ENCODE measurements around the gene ODF4.

ODF4 gene, protein sequence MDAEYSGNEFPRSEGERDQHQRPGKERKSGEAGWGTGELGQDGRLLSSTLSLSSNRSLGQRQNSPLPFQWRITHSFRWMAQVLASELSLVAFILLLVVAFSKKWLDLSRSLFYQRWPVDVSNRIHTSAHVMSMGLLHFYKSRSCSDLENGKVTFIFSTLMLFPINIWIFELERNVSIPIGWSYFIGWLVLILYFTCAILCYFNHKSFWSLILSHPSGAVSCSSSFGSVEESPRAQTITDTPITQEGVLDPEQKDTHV
- 0 reads per million in 4 experiments for total RNA-seq

DNA sequence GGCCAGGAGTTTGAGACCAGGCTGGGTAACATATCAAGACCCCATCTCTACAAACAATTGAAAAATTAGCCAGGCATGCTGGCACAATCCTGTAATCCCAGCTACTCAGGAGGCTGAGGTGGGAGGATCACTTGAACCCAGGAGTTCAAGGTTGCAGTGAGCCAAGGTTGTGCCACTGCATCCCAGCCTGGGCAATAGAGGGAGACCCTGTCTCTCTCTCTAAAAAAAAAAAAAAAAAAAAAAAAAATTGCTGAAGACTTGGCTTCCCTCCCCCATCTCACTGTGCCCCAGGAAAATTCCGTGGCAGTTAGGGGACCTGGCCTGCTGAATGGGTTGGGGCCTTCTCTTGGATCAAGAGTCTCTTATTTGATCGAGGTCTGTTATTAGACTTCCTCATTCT is at the start of gene ODF4:
TSS of gene ODF4 (plus strand) at position 301 of the 400 bp plus-strand sequence. CDS start 212 bp downstream, outside the sequence.
- DNase-seq, result no peak

DNA sequence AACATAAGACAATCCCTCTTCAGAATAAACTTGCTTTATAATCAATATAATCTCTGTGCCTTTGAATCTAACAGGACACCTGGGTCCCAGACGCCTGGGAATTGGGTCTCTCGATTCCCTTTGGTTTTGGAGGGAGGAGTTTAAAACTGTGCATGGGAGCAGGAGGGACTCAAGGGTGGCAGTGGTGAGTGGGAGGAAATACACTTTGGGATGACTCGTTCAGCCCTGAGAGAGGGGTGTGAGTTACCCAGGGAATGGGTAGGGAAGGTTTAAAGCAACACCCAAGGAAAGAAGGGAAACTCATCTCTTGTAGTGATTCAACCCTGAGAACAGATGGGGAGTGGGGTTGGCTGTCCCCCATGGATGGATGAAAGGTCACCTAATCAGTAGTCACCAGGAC is 49.6 kb upstream of the ODF4 start:
- no peak for DNase-seq

DNA sequence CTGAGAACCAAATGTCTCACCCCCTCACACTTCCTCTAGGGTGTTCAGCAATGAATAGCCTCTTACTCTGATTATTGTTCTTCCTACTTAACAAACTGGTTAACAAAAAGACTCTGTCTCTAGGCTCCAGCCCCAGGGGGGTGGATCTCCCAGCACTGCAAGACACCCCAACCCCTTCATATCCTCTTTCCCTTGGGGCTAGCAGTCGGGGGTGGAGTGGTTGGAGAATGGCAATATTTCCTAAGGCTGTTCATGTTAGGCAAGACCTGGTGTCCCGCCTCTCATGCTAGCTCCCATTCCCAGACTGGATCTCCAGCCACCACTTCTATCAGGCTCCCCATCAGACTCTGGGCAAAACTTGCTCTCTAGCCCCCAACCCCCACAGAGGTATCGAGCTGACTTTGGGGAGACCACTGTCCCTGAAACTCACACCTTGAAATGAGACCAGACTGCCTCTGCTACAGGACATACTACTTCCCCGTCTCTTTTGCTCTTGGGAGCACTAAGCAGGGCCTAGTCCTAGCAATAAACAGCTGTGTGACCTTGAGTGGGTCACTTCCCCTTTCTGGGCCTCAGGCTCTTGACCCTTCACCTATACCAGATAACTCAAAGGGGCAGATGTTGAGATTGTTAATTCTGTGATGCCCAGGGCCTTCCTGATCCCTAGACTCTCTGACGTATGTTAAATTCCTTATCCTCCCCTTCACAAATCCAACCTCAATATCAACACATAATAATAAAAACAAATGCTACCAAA is 46.8 kb upstream of the ODF4 start:
- no peak for DNase-seq

DNA sequence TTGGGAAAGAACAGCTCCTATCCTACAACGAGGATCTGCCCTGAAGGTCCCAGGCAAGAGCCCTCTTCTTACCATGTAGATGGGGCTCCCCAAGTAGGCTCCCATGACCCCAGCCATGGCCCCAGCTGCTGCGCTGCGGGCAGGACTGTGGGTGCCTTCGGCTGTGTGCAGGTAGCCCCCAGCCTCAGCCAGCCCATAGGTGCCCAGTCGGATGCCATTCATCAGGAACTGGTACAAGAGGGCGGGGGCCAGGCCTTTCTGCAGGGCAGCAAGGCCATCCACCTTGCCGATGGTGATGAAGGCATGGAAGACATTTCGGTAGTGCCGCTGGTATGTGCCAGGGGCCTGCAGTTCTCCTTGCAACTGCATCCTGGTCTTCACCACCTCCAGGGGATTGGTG is 45.3 kb upstream of the ODF4 start:
- DNase-seq, result no peak

DNA sequence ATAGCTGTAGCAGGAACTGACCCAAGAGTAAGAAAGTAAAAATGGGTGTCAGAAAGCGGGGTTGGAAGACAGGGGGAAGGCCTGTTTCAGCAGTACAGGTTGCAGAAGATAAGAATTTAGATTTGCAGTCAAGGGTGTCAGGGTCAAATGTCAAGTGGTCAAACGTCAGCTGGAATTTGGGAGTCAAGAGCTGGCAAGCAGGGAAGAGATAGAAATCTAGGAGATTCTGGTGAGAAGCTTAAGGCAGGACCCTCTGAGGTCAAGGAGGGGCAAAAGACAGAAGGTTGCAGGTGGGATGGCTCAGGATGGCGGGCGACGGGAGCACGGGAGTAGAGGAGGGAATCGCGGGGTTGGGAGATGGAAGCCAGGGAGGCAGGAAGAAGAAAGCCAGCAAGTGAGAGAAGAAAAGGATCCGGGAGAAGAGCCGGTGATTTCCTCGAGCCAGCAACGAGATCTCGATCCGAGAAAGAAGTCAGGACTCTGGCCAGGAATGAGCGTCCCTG is 44.8 kb upstream of the ODF4 start:
- DNase-seq, result no peak

DNA sequence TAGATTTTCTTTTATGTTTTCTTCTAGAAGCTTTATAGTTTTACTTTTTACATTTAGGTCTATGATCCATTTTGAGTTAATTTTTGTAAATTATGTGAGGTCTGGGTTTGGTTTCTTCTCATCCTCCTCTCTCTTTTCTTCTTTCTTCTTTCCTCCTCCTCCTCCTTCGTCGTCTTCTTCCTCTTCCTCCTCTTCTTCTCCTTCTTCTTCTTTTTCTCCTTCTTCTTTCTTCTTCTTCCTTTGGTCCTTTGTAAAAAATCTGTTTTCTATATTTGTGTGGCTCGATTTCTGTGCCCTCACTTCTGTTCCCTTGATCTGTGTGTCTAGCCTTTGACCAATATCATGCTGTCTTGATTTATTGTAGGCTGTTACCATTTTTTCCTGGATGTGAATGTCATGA is 39.4 kb upstream of the ODF4 start:
- no peak for DNase-seq

DNA sequence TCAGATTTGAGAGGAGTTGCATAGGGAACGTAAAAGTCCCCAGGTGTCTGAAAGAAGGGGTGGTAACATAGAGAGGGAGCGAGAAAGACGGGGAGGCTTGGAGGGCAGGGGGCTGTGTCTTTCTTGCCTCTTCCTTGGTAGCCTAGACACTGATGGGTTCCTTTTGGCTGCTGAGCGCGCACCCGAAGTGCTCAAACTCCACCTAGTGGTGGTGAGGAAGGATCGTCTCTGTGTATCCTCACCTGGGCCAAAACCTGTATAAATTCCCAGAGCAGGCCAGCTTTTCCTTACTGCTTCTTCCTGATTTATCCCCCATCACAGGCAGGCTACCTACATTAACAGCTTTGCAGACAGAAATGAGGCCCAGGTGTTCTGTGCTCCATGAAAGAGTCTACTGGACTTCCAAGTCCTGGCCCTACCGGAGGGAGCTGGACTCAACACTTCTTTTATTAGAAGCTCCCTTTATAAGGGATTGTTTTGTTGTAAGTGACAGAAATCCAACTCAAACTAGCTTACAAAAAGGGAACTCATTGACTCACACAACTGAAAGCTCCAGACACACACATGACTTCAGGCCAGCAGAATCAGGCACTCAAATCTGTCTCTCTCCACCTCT is 38.9 kb upstream of the ODF4 start:
- peak; percentile 40 for DNase-seq

DNA sequence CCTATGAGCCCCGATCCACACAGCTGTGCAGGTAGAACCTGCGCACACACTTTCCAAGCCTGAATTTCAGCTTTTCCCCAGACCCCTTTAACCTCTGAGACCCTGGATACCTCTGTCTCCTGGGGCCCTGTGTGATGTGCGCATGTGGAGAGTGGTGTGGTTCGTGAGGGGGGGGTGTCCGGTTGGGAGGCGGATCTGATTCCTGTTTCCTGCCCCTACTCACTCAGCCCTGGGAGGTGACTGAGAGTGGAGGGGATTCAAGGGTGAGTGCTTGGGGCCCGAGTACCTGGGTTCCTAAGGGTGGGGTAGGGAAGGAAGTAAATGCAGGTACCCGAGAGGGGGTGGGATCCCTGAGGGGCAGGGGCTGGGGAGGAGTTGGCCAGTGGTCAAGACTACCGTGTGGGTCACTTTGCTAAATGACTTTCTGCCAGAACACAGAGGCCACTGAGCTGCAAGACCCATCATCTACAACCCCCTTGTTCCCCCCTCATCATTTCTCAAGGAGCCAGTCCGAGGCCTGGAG is 29.0 kb upstream of the ODF4 start:
- DNase-seq, result no peak

DNA sequence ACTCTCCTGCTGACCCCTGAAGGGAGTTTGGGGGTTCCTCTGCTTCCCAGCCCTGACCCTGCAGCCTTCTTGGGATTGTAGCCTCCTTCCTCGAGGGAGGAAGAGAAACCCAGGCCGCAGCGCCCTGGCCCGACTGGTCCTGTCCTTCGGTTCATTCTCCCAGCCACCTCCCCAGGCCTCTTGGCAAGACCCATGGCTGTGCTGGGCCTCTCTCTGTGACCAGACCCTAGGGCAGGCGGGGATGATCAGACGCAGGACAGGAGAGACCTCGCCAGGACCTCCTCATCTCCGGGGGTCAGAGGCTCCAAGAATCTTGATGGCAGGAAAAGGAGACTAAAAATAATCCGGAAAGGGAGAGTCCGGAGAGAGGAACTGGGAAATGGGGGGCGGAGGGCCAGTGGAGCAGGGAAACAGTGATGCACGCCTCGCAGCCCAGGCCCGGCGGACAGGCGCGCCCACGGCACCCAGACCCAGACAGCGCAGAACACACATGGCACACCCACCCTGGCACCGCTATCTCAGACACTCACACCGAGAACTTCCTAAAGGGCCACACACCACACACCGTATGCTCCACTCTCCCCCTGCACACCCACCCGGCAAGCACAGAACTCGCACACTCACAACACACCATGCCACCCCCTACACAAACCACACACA is 28.4 kb upstream of the ODF4 start:
- no peak for DNase-seq

DNA sequence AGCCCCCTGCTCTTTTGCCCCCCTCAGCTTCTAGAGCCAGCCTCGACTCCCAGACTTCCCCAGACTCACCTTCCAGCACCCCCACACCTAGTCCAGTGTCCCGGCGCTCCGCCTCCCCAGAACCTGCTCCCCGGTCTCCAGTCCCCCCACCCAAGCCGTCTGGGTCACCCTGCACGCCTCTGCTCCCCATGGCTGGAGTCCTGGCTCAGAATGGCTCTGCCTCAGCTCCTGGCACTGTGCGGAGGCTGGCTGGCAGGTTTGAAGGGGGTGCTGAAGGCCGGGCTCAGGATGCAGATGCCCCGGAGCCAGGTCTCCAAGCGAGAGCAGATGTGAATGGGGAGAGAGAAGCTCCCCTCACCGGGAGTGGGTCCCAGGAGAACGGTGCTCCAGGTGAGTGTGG is 27.4 kb upstream of the ODF4 start:
- no peak for DNase-seq

DNA sequence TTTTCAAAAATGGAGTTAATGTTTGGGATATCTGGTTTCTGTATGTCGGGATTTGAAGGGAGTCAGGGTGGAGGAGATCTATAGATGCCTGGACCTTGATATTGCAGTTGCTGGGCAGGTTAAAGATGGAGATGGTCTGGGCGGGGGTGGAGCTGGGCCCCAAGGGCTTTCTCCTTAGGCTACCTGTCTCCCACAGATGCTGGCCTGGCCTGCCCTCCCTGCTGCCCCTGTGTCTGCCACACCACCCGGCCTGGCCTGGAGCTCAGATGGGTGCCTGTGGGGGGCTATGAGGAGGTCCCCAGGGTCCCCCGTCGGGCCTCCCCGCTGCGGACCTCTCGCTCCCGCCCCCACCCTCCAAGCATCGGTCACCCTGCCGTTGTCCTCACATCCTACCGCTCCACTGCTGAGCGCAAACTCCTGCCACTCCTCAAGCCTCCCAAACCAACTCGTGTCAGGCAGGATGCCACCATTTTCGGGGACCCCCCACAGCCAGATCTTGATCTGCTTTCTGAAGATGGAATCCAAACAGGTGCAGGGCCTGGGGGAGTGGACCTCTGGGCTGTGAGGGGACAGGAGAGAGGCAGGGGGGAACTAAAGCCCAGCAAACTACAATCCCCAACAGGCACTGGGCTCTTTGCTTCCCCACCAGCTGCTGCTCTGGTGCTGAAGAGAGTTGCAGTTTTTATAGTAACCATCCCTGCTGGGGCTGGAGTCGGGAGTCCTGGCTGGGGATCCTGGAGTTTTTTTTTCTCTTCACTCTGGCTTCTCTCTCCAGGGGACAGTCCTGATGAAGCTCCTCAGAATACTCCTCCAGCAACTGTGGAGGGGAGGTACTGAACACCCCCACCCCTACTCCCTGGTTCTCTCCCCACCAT is 26.7 kb upstream of the ODF4 start:
- no peak for DNase-seq

DNA sequence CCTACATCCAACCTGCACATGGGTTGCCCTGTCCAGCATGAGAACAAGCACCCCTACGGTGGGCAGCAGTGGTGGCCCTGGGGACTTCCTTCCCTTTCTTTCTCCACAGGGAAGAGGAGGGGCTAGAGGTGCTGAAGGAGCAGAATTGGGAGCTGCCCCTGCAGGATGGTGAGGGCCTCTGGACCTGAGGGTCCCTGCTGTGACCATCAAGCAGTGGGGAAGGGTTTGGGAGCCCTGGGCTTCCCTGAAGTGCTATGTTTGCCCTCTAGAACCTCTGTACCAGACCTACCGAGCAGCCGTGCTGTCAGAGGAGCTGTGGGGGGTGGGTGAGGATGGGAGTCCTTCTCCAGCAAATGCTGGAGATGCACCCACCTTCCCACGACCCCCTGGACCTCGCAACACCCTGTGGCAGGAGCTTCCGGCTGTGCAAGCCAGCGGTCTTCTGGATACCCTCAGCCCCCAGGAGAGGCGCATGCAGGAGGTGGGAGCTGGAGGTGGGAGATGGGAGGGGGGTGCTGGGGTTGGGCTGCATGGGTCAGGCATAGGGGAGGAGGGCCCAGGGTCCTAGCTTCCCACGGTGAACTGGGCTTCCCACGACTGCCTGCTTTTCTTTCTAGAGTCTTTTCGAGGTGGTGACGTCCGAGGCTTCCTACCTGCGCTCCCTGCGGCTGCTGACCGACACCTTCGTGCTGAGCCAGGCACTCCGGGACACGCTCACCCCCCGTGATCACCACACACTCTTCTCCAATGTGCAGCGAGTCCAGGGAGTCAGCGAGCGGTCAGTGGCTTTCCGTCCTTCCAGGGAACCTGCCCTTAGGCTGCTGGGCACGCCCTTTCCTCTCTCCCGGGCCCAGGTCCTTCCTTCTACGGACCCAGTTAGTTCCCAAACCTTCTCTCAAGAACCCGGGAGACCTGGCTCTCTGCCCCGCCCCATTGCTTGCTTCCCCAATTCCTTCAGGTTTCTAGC is 24.6 kb upstream of the ODF4 start:
- DNase-seq, result no peak

DNA sequence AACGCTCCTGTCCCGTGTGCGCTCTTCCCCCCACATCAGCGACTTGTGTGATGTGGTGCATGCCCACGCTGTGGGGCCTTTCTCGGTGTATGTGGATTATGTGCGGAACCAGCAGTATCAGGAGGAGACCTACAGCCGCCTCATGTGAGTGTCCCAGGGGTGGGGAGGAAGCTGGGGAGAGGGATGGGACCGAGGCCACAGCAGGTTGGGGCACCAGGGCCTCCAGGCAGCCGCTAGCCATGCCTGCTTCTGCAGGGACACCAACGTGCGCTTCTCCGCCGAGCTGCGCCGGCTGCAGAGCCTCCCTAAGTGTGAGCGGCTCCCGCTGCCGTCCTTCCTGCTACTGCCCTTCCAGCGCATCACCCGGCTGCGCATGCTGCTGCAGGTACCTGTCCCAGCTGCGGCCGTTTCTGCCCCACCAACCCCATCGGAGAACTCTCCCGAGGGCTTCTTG is 23.8 kb upstream of the ODF4 start:
- DNase-seq, result no peak

DNA sequence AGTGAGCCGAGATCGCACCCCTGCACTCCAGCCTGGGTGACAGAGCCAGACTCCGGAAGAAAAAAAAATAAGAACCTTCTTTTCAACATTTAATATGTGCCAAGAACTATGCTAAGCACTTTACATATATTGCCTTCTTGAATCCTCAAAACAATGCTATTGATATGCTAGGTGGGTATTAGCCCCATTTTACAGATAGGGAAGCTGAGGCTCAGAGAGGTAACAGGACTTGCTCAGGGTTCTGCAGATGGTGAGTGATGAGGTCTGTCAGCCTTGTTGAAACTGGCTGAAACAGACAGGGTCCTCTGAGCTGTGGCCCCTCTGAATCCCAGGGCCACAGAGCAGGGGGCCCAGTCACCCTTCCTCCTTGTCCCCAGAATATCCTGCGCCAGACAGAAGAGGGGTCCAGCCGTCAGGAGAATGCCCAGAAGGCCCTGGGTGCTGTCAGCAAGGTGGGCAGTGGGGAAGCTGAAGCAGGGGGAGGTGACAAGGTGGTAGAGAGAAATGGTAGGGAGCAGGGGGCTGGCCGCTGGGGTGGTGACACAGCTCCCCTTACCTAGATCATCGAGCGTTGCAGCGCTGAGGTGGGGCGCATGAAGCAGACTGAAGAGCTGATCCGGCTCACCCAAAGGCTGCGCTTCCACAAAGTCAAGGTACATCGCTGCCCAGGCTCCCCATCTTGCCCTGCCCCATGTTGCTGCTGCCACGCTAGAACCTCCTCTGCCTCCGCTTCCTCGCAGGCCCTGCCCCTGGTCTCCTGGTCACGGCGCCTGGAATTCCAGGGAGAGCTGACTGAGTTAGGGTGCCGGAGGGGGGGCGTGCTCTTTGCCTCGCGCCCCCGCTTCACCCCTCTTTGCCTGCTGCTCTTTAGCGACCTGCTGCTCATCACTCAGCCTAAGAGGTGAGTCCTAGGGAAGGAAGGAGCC is 21.4 kb upstream of the ODF4 start:
- DNase-seq, result no peak

DNA sequence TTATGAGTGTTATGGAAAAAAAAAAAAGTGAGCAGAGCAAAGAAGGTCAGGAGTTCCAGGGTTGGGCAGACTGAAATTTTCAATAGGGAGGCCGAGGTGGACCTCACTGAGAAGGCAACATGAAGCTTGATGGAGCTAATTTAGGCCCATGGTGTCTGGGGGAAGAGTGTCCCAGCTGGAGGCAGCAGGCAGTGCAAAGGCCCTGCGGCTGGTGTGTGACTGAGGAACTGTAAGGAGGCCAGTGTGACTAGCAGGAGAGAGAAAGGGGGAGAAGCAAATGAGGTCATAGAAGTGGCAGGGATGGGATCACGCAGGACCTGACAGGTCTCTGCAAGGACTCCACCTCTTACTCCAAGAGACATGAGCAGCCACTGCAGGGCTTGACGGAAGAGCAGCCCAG is 19.4 kb upstream of the ODF4 start:
- no peak for DNase-seq

DNA sequence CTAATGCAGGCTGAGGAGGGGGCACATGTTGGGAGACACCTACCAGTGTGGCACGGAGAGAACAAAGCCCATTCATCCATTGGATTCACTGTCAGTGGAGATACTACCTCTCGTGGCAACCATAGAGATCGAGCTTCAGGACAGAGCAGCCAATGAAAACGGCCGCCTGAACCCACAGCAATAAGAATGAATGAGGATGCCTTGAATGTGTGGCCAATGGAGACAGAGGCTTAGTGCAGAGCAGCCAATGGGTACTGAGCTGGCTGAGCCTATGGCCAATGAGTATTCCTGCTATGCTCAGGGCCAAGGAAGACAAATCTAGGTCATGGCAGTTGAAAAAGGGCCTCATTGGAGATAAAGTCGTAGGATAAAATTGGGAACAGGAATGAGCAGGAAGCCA is 18.6 kb upstream of the ODF4 start:
- DNase-seq, result no peak

DNA sequence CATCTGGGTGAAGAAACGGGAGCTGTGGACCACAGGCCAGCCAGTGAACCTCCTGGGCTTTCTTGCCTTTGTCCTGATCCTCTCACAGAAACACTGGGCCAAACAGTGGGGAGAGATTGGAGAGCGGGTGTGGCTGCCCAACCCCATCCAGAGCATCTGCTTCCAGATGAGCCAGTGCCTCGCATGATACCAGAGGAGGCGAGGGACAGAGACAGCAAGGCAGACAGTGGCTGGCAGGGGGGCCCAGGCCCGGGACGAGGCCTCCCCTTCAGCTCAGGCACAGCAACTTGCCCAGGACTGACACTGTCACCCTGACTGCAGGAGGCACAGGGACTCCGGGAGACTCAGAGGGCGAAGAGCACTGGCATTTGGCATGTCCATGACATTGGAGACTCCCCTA is 17.6 kb upstream of the ODF4 start:
- no peak for DNase-seq

DNA sequence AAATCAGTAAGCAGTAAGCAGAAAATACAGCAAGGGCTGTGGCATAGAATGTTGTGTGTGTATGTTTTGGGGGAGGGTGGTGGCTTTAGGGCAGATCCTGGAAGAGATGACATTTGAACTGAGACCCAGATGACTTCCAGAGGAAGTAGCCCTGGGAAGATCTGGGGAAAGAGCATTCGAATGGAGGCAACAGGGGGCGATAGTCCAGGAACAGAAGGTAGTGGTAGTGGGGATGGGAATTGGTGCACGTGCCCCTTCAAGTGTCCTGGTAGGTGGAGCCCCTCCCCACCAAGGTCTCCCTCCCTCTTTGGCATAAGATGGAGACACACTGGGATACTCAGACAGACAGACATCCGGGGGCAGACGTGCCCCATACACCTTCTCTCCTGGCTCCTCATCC is 15.5 kb upstream of the ODF4 start:
- DNase-seq, result no peak

DNA sequence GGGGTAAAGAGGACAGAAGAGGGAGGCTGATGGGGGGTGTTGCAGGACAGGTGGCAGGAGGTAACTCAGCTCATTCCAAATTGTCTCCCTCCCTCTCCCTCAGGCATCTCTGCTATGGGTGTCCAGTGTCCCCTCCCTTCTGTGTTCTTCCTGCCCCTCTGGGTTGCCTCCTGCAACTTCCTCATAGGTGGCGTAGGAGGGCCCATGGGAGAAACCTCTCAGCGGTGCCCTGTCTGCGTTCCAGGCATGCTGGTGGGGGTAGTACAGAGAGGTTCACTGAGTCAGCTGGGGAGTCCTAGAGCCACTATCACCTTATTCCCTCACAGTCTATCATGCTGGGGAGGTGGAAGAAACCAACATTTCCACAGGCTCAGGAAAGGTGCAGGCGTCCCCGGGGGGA is 14.7 kb upstream of the ODF4 start:
- no peak for DNase-seq

Measured in effector CD8-positive, alpha-beta T cell (primary cell).